Gastroesophageal sphincter (tissue), 3 donors: ENCODE data around the gene ARID1B.

ENCODE experiments used
- CTCF ChIP-seq, 4 experiments: fragments of 200-600 bp in 2 of 4; fragments of 450-650 bp in 2 of 4; sonication (generic) in 1 of 4; IDR thresholded peaks; one replicate each; pipeline ENCODE4 v1.5.1; 2017 to 2019; ENCODE audit warnings: antibody characterized with exemption in 4 of 4, mild to moderate bottlenecking in 2 of 4, moderate library complexity in 2 of 4
- EP300 ChIP-seq: sonication (generic); formaldehyde crosslinking; IDR thresholded peaks from one replicate; pipeline ENCODE4 v1.6.1; 2017; ENCODE audit warnings: antibody characterized with exemption, mild to moderate bottlenecking
- POLR2A ChIP-seq, 2 donors: fragments of 450-650 bp; IDR thresholded peaks; one replicate each; pipeline ENCODE4 v1.6.1; 2017; ENCODE audit warnings: antibody characterized with exemption in 2 of 2, mild to moderate bottlenecking in 2 of 2, moderate library complexity in 1 of 2

DNA sequence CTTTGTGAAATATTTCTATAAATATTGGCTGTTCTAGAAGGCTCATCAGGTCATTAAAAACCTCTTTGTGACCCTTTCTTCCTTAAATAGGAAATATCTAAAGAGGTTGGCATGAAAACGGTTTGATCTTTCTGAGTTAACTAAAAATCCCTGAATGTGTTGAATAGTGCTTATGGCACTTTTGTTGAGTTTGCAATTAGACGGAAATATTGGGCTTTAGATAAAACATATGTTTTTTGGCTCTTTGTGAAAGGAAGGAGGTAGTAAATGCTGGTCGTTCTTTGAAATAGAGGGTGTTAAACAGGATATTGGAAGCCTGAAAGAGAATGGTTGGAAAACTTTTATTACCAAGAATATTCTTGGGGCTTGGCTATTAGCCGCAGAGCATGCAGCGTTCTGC is 163.0 kb downstream of the ARID1B start:
- TF ChIP-seq EP300 (no peak), CTCF (IDR thresholded peaks at IDR 0.05) (no peak), POLR2A (IDR thresholded peaks at IDR 0.05) (no peak)
